IMR-90 (cell line): ENCODE data around the gene KRT33A. TPM values are rescaled to one million over a fixed set of nuclear protein-coding genes. Genes with fewer than 3 reads are reported as not detected.

Source experiments
- ATAC-seq: fragments of 200-7000 bp; cut with Tn5 transposase; 2 replicates; pipeline ENCODE4 v1.9.1; 2020; ENCODE audit warnings: low read depth, mild to moderate bottlenecking, moderate library complexity
- BruUV-seq: library from RNA; stranded (reverse); fragments of 400-500 nt; replicated peaks from 2 replicates; lab custom pipeline; 2021; lab: Mats Ljungman, UMichigan
- CTCF ChIA-PET: fragments of 300-600 bp; formaldehyde crosslinking; extraction: SDS; loops from one replicate; lab custom pipeline; 2021; ENCODE audit warnings: antibody characterized with exemption; lab: Yijun Ruan, JAX
- POLR2A ChIA-PET: fragments of 300-600 bp; sonication (Branson Sonifier 250); formaldehyde crosslinking; loops from one replicate; lab custom pipeline; 2022; ENCODE audit warnings: antibody characterized with exemption; ENCODE audit not compliant: unreplicated experiment; lab: Charles Lee
- DNase-seq: peaks from one replicate; pipeline ENCODE4 v3.0.0; 2013
- H2AFZ ChIP-seq: replicated peaks from 2 replicates; pipeline ENCODE3; 2013; ENCODE audit warnings: low read length, mild to moderate bottlenecking; ENCODE audit not compliant: poor library complexity
- H2AK5ac ChIP-seq: 2 replicates; pipeline ENCODE4 v1.6.1; 2013; ENCODE audit warnings: low read depth, low read length, inconsistent platforms
- H2AK9ac ChIP-seq: replicated peaks from 2 replicates; pipeline ENCODE3; 2013; ENCODE audit warnings: mild to moderate bottlenecking, low read depth, low read length, moderate library complexity; ENCODE audit not compliant: poor library complexity
- H2BK120ac ChIP-seq: 2 replicates; pipeline ENCODE4 v1.6.1; 2013; ENCODE audit warnings: low read depth, low read length, inconsistent platforms
- H2BK15ac ChIP-seq: 3 replicates; pipeline ENCODE4 v1.6.1; 2013; ENCODE audit warnings: low read depth, low read length, inconsistent platforms
- H2BK20ac ChIP-seq: 2 replicates; pipeline ENCODE4 v1.6.1; 2013; ENCODE audit warnings: low read depth, mild to moderate bottlenecking, inconsistent platforms, low read length, moderate library complexity
- H2BK5ac ChIP-seq: 2 replicates; pipeline ENCODE4 v1.6.1; 2013; ENCODE audit warnings: mild to moderate bottlenecking, low read depth, low read length, inconsistent platforms; ENCODE audit not compliant: poor library complexity, severe bottlenecking
- H3K14ac ChIP-seq: replicated peaks from 2 replicates; pipeline ENCODE4 v1.6.1; 2013; ENCODE audit warnings: low read depth, low read length, inconsistent platforms
- H3K18ac ChIP-seq: 2 replicates; pipeline ENCODE4 v1.6.1; 2013; ENCODE audit warnings: low read depth, low read length, control low read depth
- H3K23ac ChIP-seq: 2 replicates; pipeline ENCODE4 v1.6.1; 2013; ENCODE audit warnings: low read depth, low read length, inconsistent platforms
- H3K27ac ChIP-seq: 2 replicates; pipeline ENCODE4 v1.5.1; 2013; ENCODE audit warnings: mild to moderate bottlenecking, control low read depth, low read length; ENCODE audit not compliant: insufficient read depth
- H3K27me3 ChIP-seq: 2 replicates; pipeline ENCODE4 v1.6.1; 2013; ENCODE audit warnings: low read length; ENCODE audit not compliant: control insufficient read depth, insufficient read depth
- H3K36me3 ChIP-seq: 2 replicates; pipeline ENCODE4 v1.6.1; 2013; ENCODE audit warnings: low read length, mixed read lengths; ENCODE audit not compliant: control insufficient read depth, insufficient read depth
- H3K4ac ChIP-seq: 2 replicates; pipeline ENCODE4 v1.6.1; 2013; ENCODE audit warnings: low read depth, low read length, inconsistent platforms
- H3K4me1 ChIP-seq: 2 replicates; pipeline ENCODE4 v1.6.1; 2013; ENCODE audit warnings: low read length, mixed read lengths; ENCODE audit not compliant: control insufficient read depth, insufficient read depth
- H3K4me2 ChIP-seq: 2 replicates; pipeline ENCODE4 v1.6.1; 2013; ENCODE audit warnings: low read depth, mild to moderate bottlenecking, control low read depth, low read length, moderate library complexity
- H3K4me3 ChIP-seq: 2 replicates; pipeline ENCODE4 v1.5.1; 2013; ENCODE audit warnings: low read depth, mild to moderate bottlenecking, control low read depth, low read length, moderate library complexity; ENCODE audit not compliant: insufficient read depth
- H3K56ac ChIP-seq: 2 replicates; pipeline ENCODE4 v1.6.1; 2013; ENCODE audit warnings: low read length, inconsistent platforms; ENCODE audit not compliant: insufficient read depth; ENCODE audit errors: extremely low read depth
- H3K79me1 ChIP-seq, 2 experiments: 2 replicates each; pipeline ENCODE4 v1.6.1; 2013; ENCODE audit warnings: low read length in 2 of 2, inconsistent platforms in 1 of 2, low read depth in 1 of 2
- H3K9ac ChIP-seq: 2 replicates; pipeline ENCODE4 v1.6.1; 2013; ENCODE audit warnings: low read depth, low read length, control low read depth
- H3K9me1 ChIP-seq: 2 replicates; pipeline ENCODE4 v1.6.1; 2013; ENCODE audit warnings: low read length, inconsistent platforms; ENCODE audit not compliant: insufficient read depth
- H3K9me3 ChIP-seq: 2 replicates; pipeline ENCODE4 v1.6.1; 2013; ENCODE audit warnings: low read length; ENCODE audit not compliant: control insufficient read depth, insufficient read depth
- H4K20me1 ChIP-seq: 2 replicates; pipeline ENCODE4 v1.6.1; 2013; ENCODE audit warnings: low read length, inconsistent platforms; ENCODE audit not compliant: insufficient read depth
- H4K5ac ChIP-seq: 2 replicates; pipeline ENCODE4 v1.6.1; 2013; ENCODE audit warnings: mild to moderate bottlenecking, low read depth, low read length, control low read depth
- H4K8ac ChIP-seq, 2 experiments: 2 replicates each; pipeline ENCODE4 v1.6.1; 2013; ENCODE audit warnings: low read depth in 2 of 2, low read length in 2 of 2, control low read depth in 1 of 2, inconsistent platforms in 1 of 2
- H4K91ac ChIP-seq: 2 replicates; pipeline ENCODE4 v1.6.1; 2013; ENCODE audit warnings: low read depth, low read length, inconsistent platforms; ENCODE audit not compliant: insufficient read depth
- CEBPB ChIP-seq: IDR thresholded peaks from 2 replicates; pipeline ENCODE4 v1.6.1; 2012; ENCODE audit warnings: low read depth, low read length, improper control_type of control experiment
- CHD1 ChIP-seq: IDR thresholded peaks from 2 replicates; pipeline ENCODE4 v1.6.1; 2012; ENCODE audit warnings: low read depth, low read length, improper control_type of control experiment
- MAZ ChIP-seq: IDR thresholded peaks from 2 replicates; pipeline ENCODE4 v1.6.1; 2012; ENCODE audit warnings: low read depth, mild to moderate bottlenecking, low read length, improper control_type of control experiment, moderate library complexity, borderline replicate concordance
- RFX5 ChIP-seq: IDR thresholded peaks from 2 replicates; pipeline ENCODE4 v1.8.0; 2012; ENCODE audit warnings: low read depth, mild to moderate bottlenecking, low read length, moderate library complexity
- WGBS, 2 experiments: methylation state at CpG; one replicate each; pipeline versions ENCODE4 v1.1.5 to v1.1.7; 2013; ENCODE audit warnings: missing lambda C conversion rate in 2 of 2; ENCODE audit not compliant: insufficient read length in 1 of 2; ENCODE audit errors: extremely low coverage in 2 of 2; 5-methylcytosine and 5-hydroxymethylcytosine counted together
- dilution Hi-C: fragments of 300-500 bp; cut with HindIII; formaldehyde crosslinking; loops from one replicate; pipeline ENCODE4 v1.14.3; 2018; ENCODE audit warnings: low sequenced_read_pairs; ENCODE audit not compliant: unreplicated experiment
- in situ Hi-C: fragments of 300-500 bp; cut with MboI; formaldehyde crosslinking; loops from 3 replicates; pipeline ENCODE4 v1.14.3; 2019; ENCODE audit warnings: low sequenced_read_pairs, inconsistent platforms, mixed read lengths
- intact Hi-C: fragments of 100-400 bp; cut with micrococcal nuclease; formaldehyde crosslinking; loops from 2 replicates; pipeline ENCODE4 v1.10.0; 2022
- polyA plus RNA-seq, 3 experiments: library from polyadenylated mRNA; depleted of rRNA; stranded (reverse); fragments of >200 nt; gene quantifications; 2 replicates each; pipeline ENCODE4 v1.2.3, GENCODE V29; 2012; ENCODE audit warnings: low replicate concordance in 1 of 3
- total RNA-seq: library from RNA; depleted of rRNA; stranded (reverse); fragments of >200 nt; gene quantifications from 2 replicates; pipeline ENCODE4 v1.2.3, GENCODE V29; 2012
- TF ChIP-seq, protein P1 (sequence below): fragments of 150-350 bp; IDR thresholded peaks from 2 replicates; pipeline ENCODE4 v1.6.1; 2017; ENCODE audit warnings: mild to moderate bottlenecking, antibody characterized with exemption, low read length, low read depth

Gene KRT33A
- total and polyA plus RNA-seq, 2 of the 4 experiments (the other 2 are of a cell fraction): not detected

DNA sequence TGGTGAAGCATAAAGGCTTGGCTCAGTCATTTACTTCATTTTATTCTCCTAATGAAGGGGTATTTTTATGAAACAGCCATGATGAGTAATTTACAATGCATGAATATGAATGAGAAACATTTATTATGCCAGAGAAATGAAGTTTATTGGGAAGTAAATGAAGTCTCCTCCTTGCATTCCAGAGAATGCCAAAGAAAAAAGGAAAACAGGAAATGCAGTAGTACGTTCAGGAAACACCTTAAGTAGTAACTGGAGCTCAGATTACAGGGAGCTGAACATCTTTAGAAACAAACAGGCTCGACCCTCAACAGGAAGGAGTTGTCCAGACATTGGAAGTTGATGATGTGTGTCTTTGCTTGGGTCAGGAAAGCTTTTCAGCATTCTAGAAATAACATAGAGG, 26.9 kb upstream of the KRT33A start:
- Histone ChIP-seq H2AFZ (peak overlapping the region; percentile 28), H3K56ac (peak overlapping the region; percentile 14; the same call in 1 of the 2 replicates), H2BK5ac (peak overlapping the region; percentile 81), H3K4me3 (no peak overlapping the region), H3K36me3 (no peaks in the 10 kb centered on the region), H2BK20ac (peak overlapping the region; percentile 95), H4K91ac (peak overlapping the region; percentile 83), H3K4ac (peak overlapping the region; percentile 89), H2AK9ac (no peak overlapping the region), H3K14ac (peak overlapping the region; percentile 94), H3K27me3 (no peaks in the 10 kb centered on the region), H4K8ac (peak overlapping the region; percentile 73 to 91), H2AK5ac (peak overlapping the region; percentile 82), H2BK15ac (peak overlapping the region; percentile 85), H2BK120ac (peak overlapping the region; percentile 90), H3K27ac (no peak overlapping the region; the same call in 1 of the 2 replicates), H3K4me2 (no peak overlapping the region; the same call in 1 of the 2 replicates), H3K9me1 (peaks cover 30% of the 10 kb centered on the region), H3K9me3 (peaks cover 4% of the 10 kb centered on the region; the same call in 1 of the 2 replicates), H3K9ac (no peak overlapping the region), H4K5ac (peak overlapping the region; percentile 28; the same call in 1 of the 2 replicates), H4K20me1 (no peaks in the 10 kb centered on the region), H3K18ac (peak overlapping the region; percentile 91; the same call in 1 of the 2 replicates), H3K4me1 (peaks cover 27% of the 10 kb centered on the region), H3K79me1 (no peaks in the 10 kb centered on the region; a peak in 1 of 4 replicates), H3K23ac (peak overlapping the region; percentile 67)
- intact Hi-C loops: no loop called here
- CTCF ChIA-PET: interaction anchor here (2.0 kb wide), 1 partner anchor 10 kb away, joined by 10 read pairs; no protein-coding TSS in a partner anchor
- ATAC-seq (peak; percentile 10; the same call in 1 of the 2 replicates), DNase-seq (peak; percentile 37)
- BruUV-seq: no TSS peak
- dilution Hi-C loops: no loop called here
- TF ChIP-seq CEBPB: no peak
- TF ChIP-seq, protein P1, sequence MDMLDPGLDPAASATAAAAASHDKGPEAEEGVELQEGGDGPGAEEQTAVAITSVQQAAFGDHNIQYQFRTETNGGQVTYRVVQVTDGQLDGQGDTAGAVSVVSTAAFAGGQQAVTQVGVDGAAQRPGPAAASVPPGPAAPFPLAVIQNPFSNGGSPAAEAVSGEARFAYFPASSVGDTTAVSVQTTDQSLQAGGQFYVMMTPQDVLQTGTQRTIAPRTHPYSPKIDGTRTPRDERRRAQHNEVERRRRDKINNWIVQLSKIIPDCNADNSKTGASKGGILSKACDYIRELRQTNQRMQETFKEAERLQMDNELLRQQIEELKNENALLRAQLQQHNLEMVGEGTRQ: no peak
- TF ChIP-seq MAZ: no peak
- TF ChIP-seq RFX5: no peak
- no peak for TF ChIP-seq CHD1
- POLR2A ChIA-PET: no interaction called here
- no CpG with 5 or more reads among the region's 2 CpGs for WGBS, 2 experiments
- in situ Hi-C loops: loop anchor here (10.0 kb wide), 1 partner anchor 63 kb away; the partner anchor contains the start of gene KRTAP17-1
